Neural cell (in vitro differentiated cells): ENCODE data around the gene MAEA.

Source experiments
- EZH2 ChIP-seq: fragments of 200-600, 300-800 bp; shearing (Covaris generic), sonication (generic); IDR thresholded peaks from 2 replicates; pipeline ENCODE4 v1.6.1; 2014; ENCODE audit warnings: antibody characterized with exemption, low read length, borderline replicate concordance, mild to moderate bottlenecking; ENCODE audit not compliant: insufficient read depth, poor library complexity, severe bottlenecking
- MXI1 ChIP-seq: fragments of 450-650 bp; conservative IDR thresholded peaks from 2 replicates; pipeline ENCODE4 v1.6.1; 2014; ENCODE audit warnings: antibody characterized with exemption, mild to moderate bottlenecking; ENCODE audit not compliant: poor library complexity, severe bottlenecking
- POLR2AphosphoS5 ChIP-seq: IDR thresholded peaks from 2 replicates; pipeline ENCODE4 v1.6.1; 2012
- TAF1 ChIP-seq: IDR thresholded peaks from 2 replicates; pipeline ENCODE4 v1.6.1; 2012; ENCODE audit warnings: low read depth
- TF ChIP-seq, protein P1 (sequence below): fragments of 450-650 bp; IDR thresholded peaks from 2 replicates; pipeline ENCODE4 v1.5.1; 2014; ENCODE audit warnings: antibody characterized with exemption, mild to moderate bottlenecking, moderate library complexity; ENCODE audit not compliant: poor library complexity, severe bottlenecking
- TF ChIP-seq, protein P2 (sequence below): IDR thresholded peaks from 2 replicates; pipeline ENCODE4 v1.6.1; 2012; ENCODE audit warnings: borderline replicate concordance

DNA sequence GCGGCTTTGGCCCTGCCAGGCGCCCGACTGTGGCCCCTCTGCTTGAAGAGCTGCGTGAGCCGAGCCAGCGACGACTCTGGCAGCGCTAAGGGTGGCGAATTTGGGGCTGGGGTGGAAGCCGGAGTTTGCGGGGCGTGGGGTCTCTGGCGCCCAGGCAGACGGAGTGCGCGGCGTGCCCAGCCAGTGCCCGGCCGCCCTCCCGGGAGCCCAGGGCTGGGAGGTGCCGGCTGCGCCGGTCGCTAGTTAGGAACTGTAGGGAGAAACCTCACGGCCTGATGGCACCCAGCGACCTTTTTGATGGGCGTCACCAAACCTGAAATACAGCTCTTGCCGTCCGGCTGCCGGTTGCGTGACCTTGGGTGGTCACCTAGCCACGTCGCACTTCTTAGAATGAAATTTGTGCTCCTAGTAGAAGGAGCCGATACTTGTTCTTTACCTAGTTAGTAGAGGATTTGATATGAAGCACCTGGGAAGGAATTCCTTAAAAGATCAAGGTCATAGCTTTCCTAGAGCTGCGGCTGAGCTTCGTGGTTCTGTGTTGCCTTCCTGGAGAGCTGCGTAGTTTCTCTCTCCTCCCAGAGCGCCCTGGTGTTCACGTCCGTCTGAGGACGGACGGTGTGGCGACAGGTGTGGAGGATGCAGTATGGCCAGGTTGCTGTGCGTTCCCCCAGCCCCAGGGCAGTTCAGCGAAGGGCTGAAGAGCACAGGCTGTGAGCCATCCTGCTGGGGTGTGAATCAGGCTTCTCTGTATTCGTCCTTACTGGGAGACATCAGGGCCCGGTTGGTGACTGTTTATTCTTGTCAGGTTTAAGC lies 680 bp downstream of the MAEA start:
- TF ChIP-seq, protein P1, sequence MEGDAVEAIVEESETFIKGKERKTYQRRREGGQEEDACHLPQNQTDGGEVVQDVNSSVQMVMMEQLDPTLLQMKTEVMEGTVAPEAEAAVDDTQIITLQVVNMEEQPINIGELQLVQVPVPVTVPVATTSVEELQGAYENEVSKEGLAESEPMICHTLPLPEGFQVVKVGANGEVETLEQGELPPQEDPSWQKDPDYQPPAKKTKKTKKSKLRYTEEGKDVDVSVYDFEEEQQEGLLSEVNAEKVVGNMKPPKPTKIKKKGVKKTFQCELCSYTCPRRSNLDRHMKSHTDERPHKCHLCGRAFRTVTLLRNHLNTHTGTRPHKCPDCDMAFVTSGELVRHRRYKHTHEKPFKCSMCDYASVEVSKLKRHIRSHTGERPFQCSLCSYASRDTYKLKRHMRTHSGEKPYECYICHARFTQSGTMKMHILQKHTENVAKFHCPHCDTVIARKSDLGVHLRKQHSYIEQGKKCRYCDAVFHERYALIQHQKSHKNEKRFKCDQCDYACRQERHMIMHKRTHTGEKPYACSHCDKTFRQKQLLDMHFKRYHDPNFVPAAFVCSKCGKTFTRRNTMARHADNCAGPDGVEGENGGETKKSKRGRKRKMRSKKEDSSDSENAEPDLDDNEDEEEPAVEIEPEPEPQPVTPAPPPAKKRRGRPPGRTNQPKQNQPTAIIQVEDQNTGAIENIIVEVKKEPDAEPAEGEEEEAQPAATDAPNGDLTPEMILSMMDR = no peak
- TF ChIP-seq EZH2 (no peak), MXI1 (no peak), TAF1 (no peak), POLR2AphosphoS5 (no peak)
- TF ChIP-seq, protein P2, sequence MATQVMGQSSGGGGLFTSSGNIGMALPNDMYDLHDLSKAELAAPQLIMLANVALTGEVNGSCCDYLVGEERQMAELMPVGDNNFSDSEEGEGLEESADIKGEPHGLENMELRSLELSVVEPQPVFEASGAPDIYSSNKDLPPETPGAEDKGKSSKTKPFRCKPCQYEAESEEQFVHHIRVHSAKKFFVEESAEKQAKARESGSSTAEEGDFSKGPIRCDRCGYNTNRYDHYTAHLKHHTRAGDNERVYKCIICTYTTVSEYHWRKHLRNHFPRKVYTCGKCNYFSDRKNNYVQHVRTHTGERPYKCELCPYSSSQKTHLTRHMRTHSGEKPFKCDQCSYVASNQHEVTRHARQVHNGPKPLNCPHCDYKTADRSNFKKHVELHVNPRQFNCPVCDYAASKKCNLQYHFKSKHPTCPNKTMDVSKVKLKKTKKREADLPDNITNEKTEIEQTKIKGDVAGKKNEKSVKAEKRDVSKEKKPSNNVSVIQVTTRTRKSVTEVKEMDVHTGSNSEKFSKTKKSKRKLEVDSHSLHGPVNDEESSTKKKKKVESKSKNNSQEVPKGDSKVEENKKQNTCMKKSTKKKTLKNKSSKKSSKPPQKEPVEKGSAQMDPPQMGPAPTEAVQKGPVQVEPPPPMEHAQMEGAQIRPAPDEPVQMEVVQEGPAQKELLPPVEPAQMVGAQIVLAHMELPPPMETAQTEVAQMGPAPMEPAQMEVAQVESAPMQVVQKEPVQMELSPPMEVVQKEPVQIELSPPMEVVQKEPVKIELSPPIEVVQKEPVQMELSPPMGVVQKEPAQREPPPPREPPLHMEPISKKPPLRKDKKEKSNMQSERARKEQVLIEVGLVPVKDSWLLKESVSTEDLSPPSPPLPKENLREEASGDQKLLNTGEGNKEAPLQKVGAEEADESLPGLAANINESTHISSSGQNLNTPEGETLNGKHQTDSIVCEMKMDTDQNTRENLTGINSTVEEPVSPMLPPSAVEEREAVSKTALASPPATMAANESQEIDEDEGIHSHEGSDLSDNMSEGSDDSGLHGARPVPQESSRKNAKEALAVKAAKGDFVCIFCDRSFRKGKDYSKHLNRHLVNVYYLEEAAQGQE = no peak
